Glutamatergic neuron (in vitro differentiated cells): Measurements from ENCODE around the gene INO80C. TPM values are rescaled to one million over a fixed set of nuclear protein-coding genes. Genes with fewer than 3 reads are reported as not detected.
A peak's percentile ranks its signal among the peaks of the same experiment; 100 is the strongest.

ENCODE experiments used
- DNase-seq: peaks from one replicate; pipeline ENCODE4 v3.0.0; 2022
- H3K27ac Mint-ChIP-seq: one replicate; pipeline ENCODE4 v1.8.0; 2020; ENCODE audit warnings: mild to moderate bottlenecking, mixed read lengths, inconsistent platforms; ENCODE audit not compliant: unreplicated experiment
- H3K27me3 Mint-ChIP-seq: one replicate; pipeline ENCODE4 v1.8.0; 2020; ENCODE audit warnings: mild to moderate bottlenecking, moderate library complexity, mixed read lengths, inconsistent platforms; ENCODE audit not compliant: unreplicated experiment
- H3K36me3 Mint-ChIP-seq: one replicate; pipeline ENCODE4 v1.8.0; 2020; ENCODE audit warnings: mild to moderate bottlenecking, mixed read lengths, inconsistent platforms; ENCODE audit not compliant: unreplicated experiment
- H3K4me1 Mint-ChIP-seq: one replicate; pipeline ENCODE4 v1.8.0; 2020; ENCODE audit warnings: mild to moderate bottlenecking, low read depth, mixed read lengths, inconsistent platforms; ENCODE audit not compliant: unreplicated experiment
- H3K4me3 Mint-ChIP-seq: one replicate; pipeline ENCODE4 v1.8.0; 2020; ENCODE audit warnings: mild to moderate bottlenecking, mixed read lengths, inconsistent platforms; ENCODE audit not compliant: unreplicated experiment
- H3K9me3 Mint-ChIP-seq: one replicate; pipeline ENCODE4 v1.8.0; 2020; ENCODE audit warnings: mild to moderate bottlenecking, moderate library complexity, mixed read lengths, inconsistent platforms; ENCODE audit not compliant: unreplicated experiment
- CTCF ChIP-seq: fragments of 200-600 bp; sonication (generic); IDR thresholded peaks from one replicate; pipeline ENCODE4 v1.5.0; 2021; ENCODE audit not compliant: partially characterized antibody, unreplicated experiment
- total RNA-seq: library from RNA; stranded (reverse); fragmentation: NEBNext Ultra II Directional; extraction: Animal tissue kit (Norgen Biotek cat#: 25700); gene quantifications from one replicate; pipeline ENCODE4 v1.2.1, GENCODE V29; 2021; ENCODE audit not compliant: unreplicated experiment

INO80C gene
- total RNA-seq, 1 donor from 2014 or later: 38.7 TPM

- H3K9me3 Mint-ChIP-seq: no peaks in the 10 kb centered on the region
- H3K27me3 Mint-ChIP-seq: peaks cover 2% of the 10 kb centered on the region
- H3K4me3 Mint-ChIP-seq: no peak overlapping the region
- no peak for DNase-seq
- H3K36me3 Mint-ChIP-seq: no peaks in the 10 kb centered on the region
- no peak overlapping the region for H3K27ac Mint-ChIP-seq
- no peak for TF ChIP-seq CTCF
- peaks cover 6% of the 10 kb centered on the region for H3K4me1 Mint-ChIP-seq
Observed at GRCh38 chr18:35516351-35516750, 18.6 kb upstream of the INO80C start.

- H3K9me3 Mint-ChIP-seq: no peaks in the 10 kb centered on the region
Observed at GRCh38 chr18:35515460-35516130, 17.8 kb upstream of the INO80C start.

GRCh38 chr18:35514752-35515459 lies 17.1 kb upstream of the INO80C start:
- peaks cover 6% of the 10 kb centered on the region for H3K4me1 Mint-ChIP-seq
- no peak overlapping the region for H3K27ac Mint-ChIP-seq
- DNase-seq: no peak
- H3K4me3 Mint-ChIP-seq: no peak overlapping the region
- peaks cover 2% of the 10 kb centered on the region for H3K27me3 Mint-ChIP-seq
- no peaks in the 10 kb centered on the region for H3K9me3 Mint-ChIP-seq
- H3K36me3 Mint-ChIP-seq: no peaks in the 10 kb centered on the region
- no peak for TF ChIP-seq CTCF

More at GRCh38 chr18:35515460-35516130, 17.8 kb upstream of the INO80C start:
- no peak for DNase-seq
- no peak for TF ChIP-seq CTCF
- no peaks in the 10 kb centered on the region for H3K36me3 Mint-ChIP-seq
- peaks cover 2% of the 10 kb centered on the region for H3K27me3 Mint-ChIP-seq
- peaks cover 6% of the 10 kb centered on the region for H3K4me1 Mint-ChIP-seq
- H3K27ac Mint-ChIP-seq: no peak overlapping the region
- no peak overlapping the region for H3K4me3 Mint-ChIP-seq

- TF ChIP-seq CTCF: no peak
- no peaks in the 10 kb centered on the region for H3K9me3 Mint-ChIP-seq
- H3K27me3 Mint-ChIP-seq: peaks cover 2% of the 10 kb centered on the region
- H3K4me1 Mint-ChIP-seq: peaks cover 6% of the 10 kb centered on the region
- no peak for DNase-seq
- no peaks in the 10 kb centered on the region for H3K36me3 Mint-ChIP-seq
- H3K27ac Mint-ChIP-seq: no peak overlapping the region
- H3K4me3 Mint-ChIP-seq: peak overlapping the region; percentile 13
Observed at GRCh38 chr18:35514283-35514682, 16.5 kb upstream of the INO80C start.
